Islet of Langerhans (tissue), 1 donor: ENCODE data around the gene AOPEP.
A peak's percentile ranks its signal among the peaks of the same experiment; 100 is the strongest.

Experiments
- FAIRE-seq: peaks from one replicate; lab custom pipeline; 2011; peaks lifted over from hg19 to GRCh38; lab: Jason Lieb, UNC

AOPEP gene

DNA sequence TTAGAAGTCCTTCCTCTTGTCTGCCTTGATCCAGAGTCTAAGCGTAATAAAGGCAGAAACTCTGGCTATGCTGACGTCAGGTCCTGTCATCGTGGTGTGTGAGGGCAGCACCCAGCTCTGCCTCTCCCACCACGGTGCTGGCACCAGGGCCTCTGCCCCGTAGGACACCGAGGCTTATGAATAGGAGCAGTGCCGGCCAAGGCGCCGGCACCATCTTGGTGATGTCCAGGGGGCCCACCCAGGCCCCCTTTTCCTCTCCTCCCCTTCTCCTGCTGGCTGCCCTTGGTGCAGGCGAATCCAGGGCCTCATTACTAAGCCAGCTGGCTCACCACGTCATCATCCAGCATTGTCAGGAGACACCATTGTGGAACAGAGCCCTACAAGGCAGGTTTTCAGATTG lies 338.7 kb downstream of the AOPEP start:
- no peak for FAIRE-seq

DNA sequence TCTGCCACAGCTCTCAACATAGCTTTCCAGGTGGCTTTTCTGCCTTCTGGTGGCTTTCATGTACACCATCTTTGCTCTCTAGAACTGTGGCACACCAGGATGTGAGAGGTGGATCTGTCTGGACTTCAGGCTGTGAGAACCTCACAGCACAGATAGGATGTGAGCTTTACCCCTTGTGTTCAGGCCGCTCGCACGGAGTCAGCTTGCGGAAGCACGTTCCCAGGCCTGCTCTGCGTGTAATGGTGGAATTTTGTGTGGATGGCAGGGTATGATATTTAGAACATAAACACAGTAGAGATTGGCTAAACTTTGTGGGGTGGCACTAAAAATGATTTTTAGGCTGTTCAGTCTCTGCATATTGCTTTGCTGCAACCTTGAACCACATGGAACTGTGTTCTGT lies 340.6 kb downstream of the AOPEP start:
- no peak for FAIRE-seq

DNA sequence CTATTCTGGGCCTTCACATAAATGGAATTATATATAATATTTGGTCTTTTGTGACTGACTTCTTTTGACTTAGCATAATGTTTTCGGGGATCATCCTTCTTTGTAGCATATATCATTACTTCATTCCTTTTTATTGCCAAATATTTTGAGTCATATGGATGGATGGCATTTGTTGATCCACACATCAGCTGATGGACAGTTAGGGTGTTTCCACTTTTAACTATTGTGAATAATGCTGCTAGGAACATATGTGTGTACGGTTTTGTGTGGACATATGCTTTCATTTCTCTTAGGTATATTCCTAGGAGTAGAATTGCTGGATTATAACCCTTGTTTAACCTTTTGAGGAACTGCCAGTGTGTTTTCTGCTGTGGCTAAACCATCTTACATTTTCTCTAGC lies 341.4 kb downstream of the AOPEP start:
- FAIRE-seq = no peak

DNA sequence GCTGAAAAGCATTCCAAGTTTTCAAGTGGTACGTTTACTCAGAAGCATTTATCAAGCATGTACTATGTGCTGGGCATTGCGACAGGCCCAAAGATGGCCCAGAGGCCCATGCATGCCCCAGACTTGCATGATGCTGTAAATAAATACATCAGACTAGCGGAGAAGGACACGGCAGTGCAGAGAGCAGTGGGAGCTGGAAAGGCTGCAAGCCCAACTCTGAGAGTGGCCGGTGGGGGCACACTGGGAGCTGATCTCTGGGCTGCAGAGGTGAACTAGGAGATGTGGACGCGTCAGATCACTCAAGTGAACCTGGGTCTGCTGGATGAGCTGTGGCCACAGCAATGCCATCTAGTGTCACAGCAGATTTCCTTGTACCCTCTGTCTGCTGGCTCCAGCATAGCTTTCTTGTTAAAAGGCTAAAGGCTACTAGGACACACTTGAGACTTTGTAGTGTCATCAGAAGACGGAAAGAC lies 344.1 kb downstream of the AOPEP start:
- FAIRE-seq = no peak

DNA sequence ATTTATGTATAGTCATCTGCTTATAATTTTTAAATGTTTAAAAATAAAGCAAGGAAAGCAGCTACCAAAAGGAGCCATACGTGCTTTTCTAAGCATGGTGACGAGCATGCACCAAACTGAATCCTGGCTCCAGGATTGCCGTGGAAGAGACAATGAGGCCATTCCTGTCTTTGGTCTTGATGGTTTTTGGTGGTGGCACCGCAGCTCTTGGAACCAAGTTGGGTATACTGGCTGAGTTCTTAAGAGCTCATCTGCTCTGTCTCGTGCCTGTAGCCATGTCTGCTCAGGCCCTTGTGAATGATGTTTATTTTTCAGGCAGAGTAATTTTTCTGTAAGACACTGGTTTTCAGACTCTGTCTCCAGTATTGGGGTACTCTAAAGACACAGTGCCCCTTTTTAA lies 345.0 kb downstream of the AOPEP start:
- no peak for FAIRE-seq

DNA sequence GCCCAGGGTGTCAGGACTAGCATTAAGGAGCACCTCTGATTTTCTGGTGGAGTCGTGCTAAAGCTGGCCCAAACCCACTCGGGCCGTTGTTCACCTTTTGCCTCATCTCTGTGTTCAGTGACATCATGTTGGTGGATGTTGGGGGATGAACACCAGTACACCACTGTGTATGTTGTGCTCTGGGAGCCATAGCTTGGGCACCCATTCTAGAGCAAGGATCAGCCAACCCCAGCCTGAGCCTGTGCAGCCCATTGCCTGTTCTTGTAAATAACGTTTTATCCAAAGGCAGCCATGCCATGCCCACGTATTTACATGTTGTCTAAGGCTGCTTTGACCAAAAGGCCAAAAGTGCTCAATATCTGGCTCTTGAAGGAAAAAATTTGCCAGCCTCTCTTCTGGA lies 345.4 kb downstream of the AOPEP start:
- FAIRE-seq = no peak

DNA sequence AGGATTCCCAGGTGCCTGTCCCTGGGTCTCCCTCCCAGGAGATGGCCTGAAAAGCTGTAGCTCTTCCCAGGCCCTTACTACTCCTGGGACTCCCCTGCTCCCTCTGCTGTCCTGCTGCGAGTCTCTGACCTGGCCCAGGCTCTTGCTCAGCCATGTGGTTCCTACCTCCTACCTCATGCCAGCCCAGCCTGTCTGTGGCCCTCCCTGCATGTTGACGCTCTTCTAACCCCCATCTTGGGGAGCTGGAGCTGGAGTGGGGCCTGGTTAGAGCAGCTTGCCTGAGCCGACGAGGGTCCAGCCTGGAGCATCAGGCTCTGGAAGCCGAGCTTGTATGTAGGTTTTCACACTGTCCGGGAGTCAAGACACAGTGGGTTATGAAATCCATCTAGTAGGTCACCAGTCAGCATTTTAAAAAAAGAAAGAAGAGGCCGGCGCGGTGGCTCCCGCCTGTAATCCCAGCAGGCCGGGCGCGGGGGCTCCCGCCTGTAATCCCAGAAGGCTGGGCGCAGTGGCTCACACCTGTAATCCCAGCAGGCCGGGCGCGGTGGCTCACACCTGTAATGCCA lies 346.6 kb downstream of the AOPEP start:
- no peak for FAIRE-seq

DNA sequence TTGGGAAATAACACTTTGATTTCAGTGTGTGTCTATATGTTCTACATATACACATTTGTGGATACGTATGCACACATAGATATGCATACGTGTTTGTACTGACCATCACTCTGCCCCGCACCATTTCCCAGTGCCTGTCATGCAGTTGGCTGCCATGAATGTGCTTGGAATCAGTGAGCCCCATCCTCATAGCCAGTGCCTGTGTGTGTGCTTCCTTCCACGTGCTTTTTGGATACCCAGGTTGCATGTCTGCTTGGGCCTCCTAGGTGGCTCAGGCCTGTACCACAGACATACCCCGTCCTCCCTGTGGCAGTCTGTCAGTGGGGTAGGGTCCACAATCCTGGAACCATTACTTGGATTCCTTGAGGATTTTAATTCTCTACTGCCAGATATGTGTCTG lies 347.4 kb downstream of the AOPEP start:
- FAIRE-seq = no peak

DNA sequence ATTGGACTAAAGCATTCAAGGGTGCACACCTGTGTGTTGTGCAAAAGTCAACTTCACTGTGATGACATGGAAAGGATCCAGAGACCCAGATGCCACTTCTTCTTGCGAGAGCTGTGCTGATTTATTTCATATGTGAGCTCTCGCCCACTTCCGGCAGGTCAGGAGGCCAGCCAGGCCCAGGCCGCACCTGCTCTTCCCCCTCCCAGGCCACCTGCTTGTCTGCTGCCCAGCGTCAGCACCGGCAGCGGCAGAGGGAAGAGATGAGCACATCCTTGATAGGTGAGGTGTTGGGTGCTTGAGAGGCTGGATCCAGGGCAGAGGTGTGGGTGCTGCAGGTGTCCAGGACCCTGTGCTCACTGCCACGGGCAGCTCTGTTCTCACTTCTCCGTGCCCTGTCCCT lies 348.1 kb downstream of the AOPEP start:
- peak; percentile 27 for FAIRE-seq

DNA sequence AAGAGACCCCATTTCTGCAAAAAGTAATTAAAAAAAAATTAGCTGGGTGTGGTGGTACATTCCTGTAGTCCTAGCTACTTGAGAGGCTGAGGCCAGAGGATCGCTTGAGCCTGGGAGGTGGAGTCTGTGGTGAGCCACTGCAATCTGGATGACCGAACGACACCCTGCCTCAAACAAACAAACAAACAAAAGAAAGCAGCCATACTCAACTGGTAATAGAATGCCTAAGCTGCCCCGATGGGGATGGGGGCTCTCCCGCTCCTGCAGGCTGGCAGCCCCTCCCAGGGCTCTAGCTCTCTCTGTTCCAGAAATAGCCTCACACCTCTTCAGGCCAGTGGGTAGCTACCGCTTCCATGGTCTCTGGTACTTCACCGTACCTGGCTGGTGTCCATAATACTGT lies 349.2 kb downstream of the AOPEP start:
- no peak for FAIRE-seq

DNA sequence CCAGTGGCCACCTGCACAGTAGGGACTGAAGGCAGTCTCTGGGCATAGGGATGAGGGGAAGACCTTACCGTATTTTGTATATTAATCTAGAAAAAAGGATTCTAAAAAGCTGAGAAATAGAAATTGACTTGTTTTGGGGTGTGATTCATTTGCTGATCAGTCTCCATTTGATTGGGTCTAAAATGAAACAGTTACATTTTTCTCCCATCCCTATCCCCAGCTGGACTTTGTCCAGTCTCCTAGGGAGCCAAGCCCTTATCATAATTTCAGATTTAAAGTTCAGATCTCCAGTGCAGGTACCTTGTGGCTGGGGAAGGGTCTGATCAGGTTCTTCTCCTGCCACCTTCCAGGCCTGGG lies 350.2 kb downstream of the AOPEP start:
- FAIRE-seq = no peak

DNA sequence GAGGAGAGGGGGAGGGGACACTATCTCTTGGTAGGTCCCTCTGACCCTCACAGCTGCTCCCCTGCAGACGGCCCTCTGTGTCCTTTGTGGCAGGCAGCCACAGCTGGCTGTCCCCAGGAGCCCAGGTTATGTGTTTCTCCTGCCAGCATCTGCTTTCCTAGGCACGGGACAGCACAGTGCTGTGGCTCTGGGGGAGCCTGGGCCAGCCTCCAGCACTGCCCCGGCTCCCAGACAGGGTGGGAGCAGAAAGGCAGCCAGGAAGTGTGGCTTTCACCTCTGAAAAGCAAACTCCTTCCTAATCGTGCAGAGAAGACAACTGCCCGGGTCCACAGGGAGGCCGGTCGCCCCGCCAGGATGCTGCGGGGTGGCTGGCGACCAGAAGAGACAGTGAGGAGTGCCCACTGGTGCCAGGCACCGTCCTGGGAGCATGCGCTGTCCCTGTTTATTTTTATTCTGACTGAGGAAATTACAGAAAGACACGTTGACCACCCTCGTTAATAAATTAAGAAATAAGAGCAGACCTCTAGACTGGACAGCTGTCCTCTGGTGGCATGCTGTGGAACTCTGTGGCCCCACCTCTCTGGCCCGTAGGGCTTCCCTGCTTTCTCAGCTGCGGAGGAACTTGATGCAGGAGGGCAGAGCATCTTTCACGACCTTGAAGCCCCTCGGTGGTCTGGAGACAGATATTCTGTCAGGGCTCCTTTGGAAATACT lies 350.7 kb downstream of the AOPEP start:
- FAIRE-seq = no peak

DNA sequence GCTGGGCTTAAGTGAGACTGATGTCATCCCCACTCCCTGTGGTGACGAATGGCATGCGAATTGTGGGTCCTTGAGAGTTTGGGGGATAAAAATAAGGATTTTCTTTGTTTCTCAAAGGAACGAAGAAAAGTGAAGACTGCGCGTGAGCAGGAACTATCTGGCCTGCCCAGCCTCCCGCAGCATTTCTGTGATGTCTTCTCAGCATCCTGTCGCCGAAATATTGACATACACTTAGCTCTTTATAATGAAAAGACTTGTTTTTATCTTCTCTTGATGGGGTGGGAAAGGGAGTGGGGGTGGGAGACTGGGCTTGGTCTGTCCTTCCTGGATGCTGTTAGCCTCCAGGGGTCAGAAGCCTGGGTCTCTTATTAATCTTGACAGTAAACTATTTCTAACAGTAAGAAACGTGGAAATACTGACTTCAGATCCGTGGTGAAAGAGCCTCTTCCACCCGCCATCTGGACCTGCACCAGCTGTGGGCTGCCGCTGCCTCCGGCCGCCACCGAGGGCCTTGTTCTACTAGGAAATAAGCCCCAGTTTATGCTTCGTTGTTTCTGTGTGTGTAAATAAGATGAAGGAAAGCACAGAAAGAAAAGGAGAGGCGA lies 351.4 kb downstream of the AOPEP start:
- FAIRE-seq = no peak

DNA sequence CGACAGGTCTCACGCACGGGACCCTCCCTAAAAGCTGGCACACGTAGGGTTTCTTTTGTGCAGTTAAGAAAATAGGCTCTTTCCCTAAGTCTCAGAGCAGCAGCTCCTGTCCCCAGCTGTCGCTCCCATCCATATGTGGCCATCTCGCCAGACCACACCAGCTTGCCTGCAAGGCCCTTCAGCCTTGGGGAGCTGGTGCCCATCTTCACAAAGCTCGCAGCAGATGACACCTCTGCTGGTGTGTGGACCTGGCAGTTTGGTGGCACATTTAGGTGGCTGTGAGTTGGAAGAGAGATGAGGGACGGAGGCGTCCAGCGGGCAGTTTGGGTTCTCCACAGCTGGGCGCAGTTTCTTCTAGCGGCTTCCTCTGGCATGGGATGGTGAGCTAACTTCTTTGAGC lies 352.0 kb downstream of the AOPEP start:
- no peak for FAIRE-seq

DNA sequence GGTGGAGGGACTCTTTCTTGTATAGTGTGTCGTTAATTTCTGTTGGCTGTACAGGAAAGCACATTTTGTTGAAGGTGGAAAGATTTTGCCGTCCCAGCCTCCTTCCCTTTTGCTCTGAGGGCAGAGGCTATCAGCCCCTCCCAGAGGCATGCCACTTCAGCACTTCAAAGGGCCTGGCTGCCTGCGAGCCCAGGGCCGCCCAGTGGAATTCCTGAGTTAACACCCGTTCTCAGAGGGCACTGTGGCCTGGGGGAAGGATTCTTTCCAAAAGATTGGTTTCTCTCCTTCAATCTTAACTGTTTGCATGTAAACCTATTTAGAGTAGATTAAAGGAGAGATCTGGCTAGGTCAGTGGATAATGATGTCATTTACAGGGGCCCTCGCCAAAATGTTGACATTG lies 352.4 kb downstream of the AOPEP start:
- no peak for FAIRE-seq

DNA sequence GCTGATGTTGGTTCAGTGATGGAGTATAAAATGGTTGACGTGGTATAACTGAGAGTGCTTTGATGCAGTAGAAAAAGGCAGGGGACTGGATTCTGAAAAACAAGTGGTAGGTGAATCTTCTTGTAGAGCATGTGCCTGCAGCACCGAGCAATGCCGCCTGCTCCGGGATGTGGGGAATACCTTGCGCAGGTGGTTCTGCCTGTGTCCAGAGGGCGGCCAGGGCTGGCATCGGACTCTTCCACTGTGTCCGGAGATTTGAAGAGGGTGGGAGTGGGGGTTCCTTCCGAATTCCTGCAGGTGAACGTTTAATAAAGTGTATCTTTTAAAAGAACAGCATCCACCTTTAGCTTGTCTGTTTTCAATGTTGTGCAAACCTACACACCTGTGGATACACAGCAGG lies 353.0 kb downstream of the AOPEP start:
- no peak for FAIRE-seq

DNA sequence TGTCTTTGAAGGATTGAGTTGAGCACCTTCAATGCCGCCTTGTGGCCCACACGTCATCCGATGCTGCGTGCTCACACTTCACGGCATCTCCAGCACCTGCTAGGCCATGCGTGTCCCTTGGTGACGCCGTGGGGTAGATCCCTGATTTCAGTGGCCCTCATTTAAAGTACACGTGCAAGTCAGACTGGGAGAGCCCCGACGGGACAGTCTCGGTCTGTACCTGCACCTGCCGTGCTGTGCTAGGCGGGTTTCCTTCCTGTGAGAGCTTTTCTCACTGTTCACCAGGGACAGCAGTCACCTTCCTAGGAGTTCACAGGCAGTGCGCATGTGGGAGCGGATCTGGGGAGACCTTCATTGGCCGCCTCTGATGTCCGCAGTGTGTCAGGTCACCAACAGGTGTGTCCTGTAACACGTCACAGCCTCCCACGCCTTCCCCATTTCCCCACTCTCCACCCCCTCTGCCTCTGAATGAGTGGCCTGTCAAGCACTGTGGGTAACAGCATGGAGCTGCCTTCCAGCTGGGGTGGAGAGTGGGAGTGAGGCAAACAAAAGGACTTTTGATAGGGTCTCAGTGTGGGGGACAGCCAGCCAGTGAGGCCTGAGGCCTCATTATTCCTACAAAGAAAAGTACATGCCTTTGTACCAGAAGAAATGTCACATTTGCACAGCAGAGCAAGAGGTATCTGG lies 354.6 kb downstream of the AOPEP start:
- no peak for FAIRE-seq

DNA sequence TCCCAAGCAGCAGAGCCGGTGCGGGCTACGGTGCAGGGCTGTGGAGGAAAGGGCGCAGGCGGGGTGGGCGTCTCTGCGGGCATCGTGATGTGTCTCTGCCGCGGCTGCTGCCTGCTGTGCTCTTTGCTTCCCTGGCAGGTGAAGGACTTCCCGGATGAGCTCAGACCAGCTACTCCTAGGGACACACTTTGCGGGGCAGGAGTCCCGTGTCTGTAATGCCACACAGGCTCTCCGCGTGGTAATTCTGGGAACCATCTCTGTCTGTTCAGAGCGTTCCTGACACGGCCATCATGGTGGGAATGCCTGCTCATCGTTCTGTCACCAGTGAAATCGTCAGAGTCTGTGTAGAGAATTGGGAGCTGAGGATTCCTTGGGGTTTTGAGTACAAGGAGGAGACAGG lies 355.5 kb downstream of the AOPEP start:
- FAIRE-seq = no peak

DNA sequence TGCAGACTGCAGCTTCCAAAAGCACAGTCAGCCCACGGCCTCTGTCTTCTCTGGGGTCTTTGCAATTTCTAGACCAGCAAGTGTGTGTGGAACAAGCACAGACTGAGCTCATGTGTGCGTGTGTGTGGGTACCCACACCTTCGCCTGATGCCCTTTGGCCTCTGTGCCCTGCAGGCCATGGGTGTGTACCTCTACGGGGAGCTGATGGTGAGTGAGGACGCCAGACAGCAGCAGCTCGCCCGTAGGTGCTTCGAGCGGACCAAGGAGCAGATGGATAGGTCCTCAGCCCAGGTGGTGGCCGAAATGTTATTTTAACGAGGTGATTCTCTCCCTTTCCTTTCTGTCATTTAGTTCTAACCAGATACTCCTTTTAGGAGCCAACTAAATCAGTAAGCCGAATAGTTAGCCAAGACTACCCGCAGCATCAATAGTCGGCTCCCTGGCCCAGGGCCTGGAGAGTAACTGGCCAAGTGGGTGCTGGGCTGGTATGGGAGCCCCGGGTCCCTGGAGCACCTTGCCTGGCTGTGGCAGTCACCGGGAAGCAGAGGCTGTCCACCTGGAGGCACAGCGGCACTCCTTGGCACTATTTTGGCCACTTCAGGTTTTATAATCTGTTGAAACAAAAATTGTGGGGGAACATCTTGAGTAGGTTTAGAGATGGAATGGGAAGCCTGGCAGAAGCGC lies 356.0 kb downstream of the AOPEP start:
- FAIRE-seq = no peak

DNA sequence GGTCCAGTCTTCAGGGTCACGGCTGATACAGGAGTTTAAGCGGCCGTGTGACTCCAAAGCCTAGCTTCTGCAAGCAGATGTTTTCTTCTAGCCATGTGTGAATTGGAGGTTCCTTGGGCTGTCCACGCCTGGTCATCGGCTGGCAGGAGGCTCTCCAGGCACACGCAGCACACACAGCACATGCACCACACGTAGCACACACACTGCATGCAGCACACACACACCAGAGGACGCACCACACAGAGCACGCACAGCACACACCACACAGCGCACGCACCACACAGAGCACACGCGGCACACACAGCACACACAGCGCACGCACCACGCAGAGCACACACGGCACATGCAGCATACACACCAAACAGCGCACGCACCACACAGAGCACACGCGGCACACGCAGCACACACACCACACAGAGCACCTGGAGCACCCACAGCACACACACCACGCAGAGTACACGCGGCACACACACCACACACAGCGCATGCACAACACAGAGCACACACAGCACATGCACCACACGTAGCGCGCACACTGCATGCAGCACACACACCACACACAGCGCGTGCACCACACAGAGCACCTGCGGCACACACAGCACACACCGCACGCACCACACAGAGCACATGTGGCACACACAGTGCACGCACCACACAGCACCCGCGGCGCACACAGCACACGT lies 356.7 kb downstream of the AOPEP start:
- no peak for FAIRE-seq

DNA sequence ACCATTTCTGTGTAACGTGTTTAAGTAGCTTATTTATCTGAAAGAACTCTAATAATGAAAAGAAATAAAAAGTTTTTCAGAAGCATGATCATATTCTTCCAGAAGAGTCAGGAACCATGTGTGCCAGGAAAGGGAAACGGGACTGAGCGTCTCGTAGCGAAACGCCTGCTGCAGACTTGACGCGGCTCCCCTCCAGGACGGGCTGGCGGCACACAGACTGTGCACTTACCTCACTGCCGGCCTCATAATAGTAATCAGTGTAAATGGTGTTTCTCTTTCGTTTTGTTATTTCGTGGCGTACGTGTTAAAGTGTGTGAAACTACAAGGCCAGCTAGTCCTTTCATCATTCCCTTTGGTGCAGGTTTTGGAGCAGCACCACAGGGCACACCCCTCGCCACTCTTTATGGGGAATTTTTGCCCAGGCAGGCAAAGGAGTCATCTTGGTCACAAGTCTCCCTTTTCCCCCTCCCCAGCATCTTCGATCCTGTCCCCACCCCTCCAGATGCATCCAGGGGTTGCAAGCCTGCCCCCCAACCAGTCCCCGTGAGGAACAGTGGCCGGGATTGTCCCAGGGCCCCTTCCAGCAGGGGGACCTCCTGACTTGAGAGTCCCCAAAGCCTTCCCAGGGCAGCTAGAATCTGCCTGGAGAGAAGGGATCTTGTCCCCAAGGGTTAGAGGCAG lies 357.9 kb downstream of the AOPEP start:
- no peak for FAIRE-seq
